KMS-11 (cell line): ENCODE data around the gene DDX11.
A peak's percentile ranks its signal among the peaks of the same experiment; 100 is the strongest.
"Not testable (repeated sequence)": the region's sequence is repeated elsewhere in the genome, so short reads cannot be mapped to it uniquely, and the experiment has no call there.

Experiments
- H2AFZ ChIP-seq: fragments of 200-600 bp; sonication (generic); 2 replicates; pipeline ENCODE4 v1.6.1; 2016; ENCODE audit warnings: antibody characterized with exemption, mixed run types, low read depth
- H3K27ac ChIP-seq: fragments of 200-600 bp; sonication (generic); 2 replicates; pipeline ENCODE4 v1.6.1; 2016; ENCODE audit warnings: mild to moderate bottlenecking, mixed run types
- H3K27me3 ChIP-seq: fragments of 200-600 bp; sonication (generic); 2 replicates; pipeline ENCODE4 v1.6.1; 2017; ENCODE audit warnings: mild to moderate bottlenecking, low read depth, mixed run types, moderate library complexity; ENCODE audit not compliant: insufficient read depth
- H3K36me3 ChIP-seq: fragments of 200-600 bp; sonication (generic); 2 replicates; pipeline ENCODE4 v1.6.1; 2017; ENCODE audit warnings: mild to moderate bottlenecking, mixed run types; ENCODE audit not compliant: insufficient read depth
- H3K4me1 ChIP-seq: fragments of 200-600 bp; sonication (generic); 2 replicates; pipeline ENCODE4 v1.6.1; 2016; ENCODE audit warnings: mild to moderate bottlenecking, low read depth, mixed run types; ENCODE audit not compliant: poor library complexity, severe bottlenecking
- H3K4me2 ChIP-seq: fragments of 200-600 bp; sonication (generic); 2 replicates; pipeline ENCODE4 v1.7.0; 2016; ENCODE audit warnings: mild to moderate bottlenecking, mixed run types
- H3K4me3 ChIP-seq: fragments of 200-600 bp; sonication (generic); IDR thresholded peaks from 2 replicates; pipeline ENCODE4 v1.6.1; 2017; ENCODE audit warnings: low read depth, low read length, mixed read lengths; ENCODE audit not compliant: insufficient read depth
- H3K79me2 ChIP-seq: fragments of 200-600 bp; sonication (generic); 2 replicates; pipeline ENCODE4 v1.6.1; 2016; ENCODE audit warnings: low read depth, mixed run types; ENCODE audit not compliant: insufficient read depth
- H3K9ac ChIP-seq: fragments of 200-600 bp; sonication (generic); 2 replicates; pipeline ENCODE4 v1.6.1; 2016; ENCODE audit warnings: mild to moderate bottlenecking, mixed run types
- H4K20me1 ChIP-seq: fragments of 200-600 bp; sonication (generic); 2 replicates; pipeline ENCODE4 v1.6.1; 2016; ENCODE audit warnings: mild to moderate bottlenecking, mixed run types; ENCODE audit not compliant: insufficient read depth
- CTCF ChIP-seq: fragments of 200-600 bp; sonication (generic); conservative IDR thresholded peaks from 2 replicates; pipeline ENCODE4 v1.6.1; 2017; ENCODE audit warnings: low read depth, mild to moderate bottlenecking, antibody characterized with exemption, low read length, moderate library complexity, mixed read lengths

Gene DDX11

GRCh38 chr12:31106101-31106803, 32.6 kb downstream of the DDX11 start:
- no peak overlapping the region for H3K4me3 ChIP-seq
- H3K4me1 ChIP-seq: no peaks in the 10 kb centered on the region
- H2AFZ ChIP-seq: no peak overlapping the region
- TF ChIP-seq CTCF: no peak
- H3K27ac ChIP-seq: no peak overlapping the region
- H3K9ac ChIP-seq: no peak overlapping the region
- no peaks in the 10 kb centered on the region for H4K20me1 ChIP-seq
- no peaks in the 10 kb centered on the region for H3K79me2 ChIP-seq
- H3K27me3 ChIP-seq: no peaks in the 10 kb centered on the region
- no peak overlapping the region for H3K4me2 ChIP-seq
- H3K36me3 ChIP-seq: no peaks in the 10 kb centered on the region

GRCh38 chr12:31109773-31110172, 36.1 kb downstream of the DDX11 start:
- not testable (repeated sequence) for H3K4me1 ChIP-seq, H3K4me2 ChIP-seq

GRCh38 chr12:31110263-31110662, 36.6 kb downstream of the DDX11 start:
- H4K20me1 ChIP-seq, H3K4me1 ChIP-seq, H3K27me3 ChIP-seq, H3K27ac ChIP-seq, H3K9ac ChIP-seq, H3K4me3 ChIP-seq, H2AFZ ChIP-seq, H3K36me3 ChIP-seq, H3K79me2 ChIP-seq, H3K4me2 ChIP-seq: not testable (repeated sequence)

More at GRCh38 chr12:31109773-31110172, 36.1 kb downstream of the DDX11 start:
- not testable (repeated sequence) for H3K79me2 ChIP-seq, H3K27ac ChIP-seq, H3K36me3 ChIP-seq, H3K27me3 ChIP-seq, H3K9ac ChIP-seq, H3K4me3 ChIP-seq, H2AFZ ChIP-seq, H4K20me1 ChIP-seq

GRCh38 chr12:31115092-31115601, 41.5 kb downstream of the DDX11 start:
- not testable (repeated sequence) for H3K4me1 ChIP-seq, H3K27ac ChIP-seq, H3K79me2 ChIP-seq, H3K4me3 ChIP-seq, H3K9ac ChIP-seq, H2AFZ ChIP-seq, H3K27me3 ChIP-seq, H4K20me1 ChIP-seq, H3K4me2 ChIP-seq, H3K36me3 ChIP-seq

- not testable (repeated sequence) for H4K20me1 ChIP-seq, H3K4me2 ChIP-seq, H3K36me3 ChIP-seq, H3K79me2 ChIP-seq, H3K4me1 ChIP-seq, H3K27ac ChIP-seq, H3K4me3 ChIP-seq, H3K27me3 ChIP-seq, H3K9ac ChIP-seq
- H2AFZ ChIP-seq: peak overlapping the region; percentile 93
These were observed 43.2 kb downstream of the DDX11 start for GRCh38 chr12:31116846-31117202.

GRCh38 chr12:31117203-31118011, 43.7 kb downstream of the DDX11 start:
- TF ChIP-seq CTCF: peak; percentile 75
- Histone ChIP-seq H4K20me1 (no peaks in the 10 kb centered on the region), H3K27me3 (no peaks in the 10 kb centered on the region), H3K4me3 (no peak overlapping the region), H3K36me3 (no peaks in the 10 kb centered on the region), H3K27ac (no peak overlapping the region), H3K4me1 (no peaks in the 10 kb centered on the region), H2AFZ (peak overlapping the region; percentile 93), H3K4me2 (peak overlapping the region; percentile 76), H3K9ac (peak overlapping the region; percentile 65), H3K79me2 (no peaks in the 10 kb centered on the region)
